GM21390 (cell line): ENCODE measurements around the gene GEMIN4.
"Not testable (repeated sequence)": the region's sequence is repeated elsewhere in the genome, so short reads cannot be mapped to it uniquely, and the experiment has no call there.

Source experiments
- ATAC-seq: cut with Tn5 transposase; IDR thresholded peaks from one replicate; pipeline ENCODE4 v1.9.1; 2021; ENCODE audit not compliant: unreplicated experiment

GEMIN4 gene

DNA sequence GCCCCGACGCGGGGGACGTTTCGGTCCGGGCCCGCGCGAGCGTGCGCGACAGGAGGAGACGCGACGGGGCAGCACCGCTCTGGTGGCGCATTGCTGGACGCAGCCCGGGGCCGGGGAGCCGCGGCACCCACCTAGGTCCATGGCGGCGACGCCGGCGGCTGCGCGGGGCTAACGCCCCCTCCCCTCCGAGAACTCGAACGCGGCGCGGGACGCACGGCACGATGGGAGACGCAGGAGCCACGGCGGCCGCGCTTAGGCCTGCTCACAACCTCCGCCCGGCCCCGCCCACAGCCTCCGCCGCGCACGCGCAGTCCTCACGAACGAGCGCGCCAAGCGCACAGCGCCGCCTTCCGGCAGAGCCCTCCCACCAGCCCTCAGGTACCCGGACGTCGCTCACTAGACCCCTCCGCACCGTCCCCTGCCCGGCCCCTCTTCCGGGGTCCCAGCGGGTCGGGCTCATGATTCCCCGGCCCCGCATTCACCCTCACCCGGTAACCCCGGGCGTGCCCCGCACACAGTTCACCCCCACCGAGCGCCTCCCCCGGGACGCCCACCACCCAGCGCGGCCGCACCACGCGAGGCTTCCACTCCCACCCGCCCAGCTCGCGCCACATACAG, at the start of gene GEMIN4:
Gene GEMIN4, minus strand, starts transcription at position 263 of the 618 bp plus-strand sequence. Its CDS starts 122 bp downstream, at position 141.
- peak; percentile 83 for ATAC-seq

DNA sequence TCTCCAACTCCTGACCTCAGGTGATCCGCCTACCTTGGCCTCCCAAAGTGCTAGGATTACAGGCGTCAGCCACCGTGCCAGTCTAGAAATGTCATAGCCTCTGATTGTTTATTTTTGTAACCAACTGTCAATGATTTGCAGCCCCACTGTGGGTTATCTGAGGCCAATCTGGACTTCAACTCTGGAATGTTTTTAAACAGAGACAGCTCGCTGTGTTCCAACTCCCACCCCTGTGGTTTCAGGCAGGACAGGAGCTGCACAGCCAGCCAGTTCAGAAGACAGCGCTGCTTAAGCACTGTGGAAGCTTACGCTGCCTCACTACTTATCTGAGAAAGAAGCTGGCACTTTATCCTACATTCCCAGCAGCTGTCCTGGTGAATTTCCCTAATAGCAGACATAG, 49.6 kb upstream of the GEMIN4 start:
- ATAC-seq: no peak

- no peak for ATAC-seq
Observed at GRCh38 chr17:800446-801242, 48.6 kb upstream of the GEMIN4 start.

DNA sequence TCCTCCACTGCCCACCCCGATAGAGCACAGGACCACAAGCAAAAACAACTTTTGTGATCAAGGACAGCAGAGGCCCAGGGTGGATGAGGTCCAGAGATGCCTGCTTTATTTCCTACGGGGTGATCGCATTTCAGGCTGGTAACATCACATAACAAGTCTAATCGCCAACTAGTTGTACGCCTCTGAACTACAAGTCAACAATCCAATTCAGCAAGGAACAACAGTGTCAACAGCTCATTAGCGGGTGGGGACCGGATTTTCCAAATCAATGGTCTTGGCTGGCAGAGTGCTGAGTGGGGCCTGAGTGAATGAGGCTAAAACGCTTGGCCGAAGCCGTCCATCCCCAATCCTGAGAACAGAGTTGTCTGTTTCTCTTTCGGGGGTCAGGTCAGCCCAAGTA, 47.2 kb upstream of the GEMIN4 start:
- ATAC-seq: no peak

DNA sequence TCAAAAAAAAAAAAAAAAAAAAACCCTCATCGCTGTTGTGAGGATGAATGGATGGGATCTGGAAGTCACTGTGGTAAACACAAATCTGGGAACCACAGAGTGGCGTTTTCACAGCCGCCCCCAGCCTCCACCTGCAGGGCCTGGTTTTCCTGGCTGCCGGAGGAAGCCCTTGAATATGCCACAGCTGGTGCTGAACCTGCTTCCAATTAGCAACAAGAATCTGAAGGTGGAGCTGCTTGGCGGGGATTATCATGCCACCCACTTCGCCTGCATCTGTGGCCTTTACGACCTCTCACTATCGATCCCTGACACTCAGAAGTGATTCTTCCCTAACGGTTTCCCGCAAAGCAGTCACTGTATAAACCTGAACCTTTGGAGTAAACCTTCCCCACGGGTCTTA, 46.2 kb upstream of the GEMIN4 start:
- no peak for ATAC-seq

DNA sequence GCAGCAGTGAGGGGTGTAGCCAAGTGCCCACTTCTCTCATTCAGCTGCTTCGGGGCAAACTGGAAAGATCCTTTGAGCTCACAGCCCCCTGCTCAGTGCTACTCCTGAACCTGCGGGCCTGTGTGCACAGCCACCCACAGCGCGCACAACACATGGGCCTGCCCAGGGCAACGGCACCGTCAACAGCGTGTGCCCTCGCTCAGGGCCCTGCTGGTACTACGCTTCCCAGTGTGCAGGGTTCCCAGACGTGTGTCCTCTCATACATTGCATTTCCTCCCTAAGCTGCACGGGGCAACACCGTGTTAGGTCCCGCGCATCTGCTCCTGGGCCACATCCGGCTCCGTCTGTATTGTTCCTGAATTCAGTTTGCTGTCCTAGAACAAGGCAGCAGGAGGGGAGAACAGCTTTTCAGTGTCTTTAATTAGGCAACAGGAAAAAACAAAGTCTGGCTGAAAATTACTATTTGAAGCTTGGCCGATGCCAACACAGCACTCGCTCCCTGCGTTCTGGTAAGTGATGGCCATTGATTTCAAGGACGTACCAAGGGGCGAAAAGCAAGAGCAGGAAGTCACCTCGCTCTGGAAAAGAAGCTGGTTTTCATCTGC, 45.3 kb upstream of the GEMIN4 start:
- ATAC-seq: no peak

DNA sequence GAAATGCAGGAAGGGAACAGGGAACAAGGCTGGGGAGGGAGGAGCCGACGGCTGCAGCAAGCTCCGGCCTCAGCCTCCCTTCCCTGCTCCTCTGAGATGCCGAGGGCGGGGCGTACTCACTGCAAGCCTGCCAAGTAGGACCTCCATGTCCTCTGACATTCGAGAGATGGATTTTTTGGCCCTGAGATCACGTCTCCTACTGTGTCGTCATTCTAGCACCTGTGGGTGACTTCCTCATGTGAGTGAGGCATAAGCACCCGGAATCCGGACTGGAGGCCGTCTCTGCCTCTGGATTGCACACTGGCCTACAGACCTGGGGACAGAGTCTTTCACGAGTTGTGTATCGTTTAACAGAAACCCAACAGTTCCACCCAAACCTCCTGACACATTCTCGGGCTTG, 44.5 kb upstream of the GEMIN4 start:
- no peak for ATAC-seq

DNA sequence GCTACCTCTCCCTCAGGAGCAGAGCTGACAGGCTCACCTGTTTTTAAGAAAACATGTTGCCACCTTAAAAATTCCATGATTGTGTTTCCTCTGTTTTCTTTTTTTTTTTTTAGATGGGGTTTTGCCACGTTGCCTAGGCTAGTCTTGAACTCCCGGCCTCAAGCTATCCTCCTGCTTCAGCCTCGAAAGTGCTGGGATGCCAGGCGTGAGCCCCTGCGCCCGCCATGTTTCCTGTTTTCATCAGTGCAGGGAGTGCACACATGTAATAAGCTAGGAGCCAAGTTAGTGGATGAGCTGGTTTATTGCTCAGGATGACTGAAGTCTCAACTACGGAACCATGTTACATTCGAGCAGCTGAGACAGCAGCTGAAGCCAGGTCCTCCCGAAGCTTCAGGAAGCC, 43.7 kb upstream of the GEMIN4 start:
- no peak for ATAC-seq

GRCh38 chr17:795276-795675, 43.2 kb upstream of the GEMIN4 start:
- ATAC-seq: no peak

DNA sequence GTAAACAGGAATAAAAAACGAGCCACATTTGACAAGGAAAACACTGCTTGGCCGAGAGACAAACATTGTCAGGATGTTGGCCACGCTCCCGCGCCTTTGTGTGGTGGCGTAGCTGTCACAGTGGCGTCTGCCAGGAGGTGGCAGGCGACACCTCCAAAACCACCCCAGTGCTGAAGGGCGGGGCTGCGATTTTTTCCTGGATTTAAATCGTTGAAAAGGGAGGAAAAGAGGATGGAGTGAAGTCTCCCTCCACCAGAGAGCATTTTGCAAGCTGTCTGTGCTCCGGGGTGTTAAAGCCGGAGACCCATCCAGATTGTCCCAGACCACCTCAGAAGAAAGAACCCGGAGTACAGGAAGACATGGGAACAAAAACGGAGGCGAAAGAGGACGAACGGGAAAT, 42.8 kb upstream of the GEMIN4 start:
- no peak for ATAC-seq

GRCh38 chr17:792277-792676, 40.2 kb upstream of the GEMIN4 start:
- no peak for ATAC-seq

- no peak for ATAC-seq
Observed at GRCh38 chr17:791829-792228, 39.8 kb upstream of the GEMIN4 start.

GRCh38 chr17:790874-791247, 38.8 kb upstream of the GEMIN4 start:
- ATAC-seq: not testable (repeated sequence)

GRCh38 chr17:789931-790873, 38.1 kb upstream of the GEMIN4 start:
- not testable (repeated sequence) for ATAC-seq

GRCh38 chr17:789160-789840, 37.2 kb upstream of the GEMIN4 start:
- no peak for ATAC-seq

- ATAC-seq: no peak
Observed at GRCh38 chr17:788551-788950, 36.5 kb upstream of the GEMIN4 start.

DNA sequence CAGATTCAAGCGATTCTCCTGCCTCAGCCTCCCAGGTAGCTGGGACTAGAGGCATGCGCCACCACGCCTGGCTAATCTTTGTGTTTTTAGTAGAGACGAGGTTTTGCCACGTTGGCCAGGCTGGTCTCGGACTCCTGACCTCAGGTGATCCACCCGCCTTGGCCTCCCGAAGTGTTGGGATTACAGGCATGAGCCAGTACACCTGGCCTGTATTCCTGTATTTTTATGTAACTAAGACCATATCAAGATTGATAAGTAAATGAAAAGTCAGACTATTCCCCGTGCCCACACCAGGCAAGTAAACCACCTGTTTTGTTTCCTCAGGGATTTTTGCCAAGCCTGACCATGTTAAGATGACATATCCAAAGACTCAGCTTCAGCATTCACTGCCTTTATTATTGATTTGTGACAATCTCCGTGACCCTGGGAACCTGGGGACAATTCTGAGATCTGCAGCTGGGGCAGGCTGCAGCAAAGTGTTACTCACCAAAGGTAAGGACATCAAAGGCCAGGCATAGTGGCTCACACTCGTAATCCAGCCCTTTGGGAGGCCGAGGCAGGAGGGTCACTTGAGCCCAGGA, 35.7 kb upstream of the GEMIN4 start:
- no peak for ATAC-seq

GRCh38 chr17:785901-786300, 33.8 kb upstream of the GEMIN4 start:
- ATAC-seq: not testable (repeated sequence)

GRCh38 chr17:784143-784542, 32.1 kb upstream of the GEMIN4 start:
- no peak for ATAC-seq
